HepG2 (cell line): ENCODE data around the gene KIF23. TPM values are rescaled to one million over a fixed set of nuclear protein-coding genes. Genes with fewer than 3 reads are reported as not detected.
A peak's percentile ranks its signal among the peaks of the same experiment; 100 is the strongest.

Experiments
- ATAC-seq: fragments of 200-7000 bp; cut with Tn5 transposase; 3 replicates; pipeline ENCODE4 v1.9.1; 2020; ENCODE audit warnings: mild to moderate bottlenecking, moderate library complexity
- BruUV-seq: library from RNA; stranded (reverse); fragments of 400-500 nt; replicated peaks from 2 replicates; lab custom pipeline; 2021; lab: Mats Ljungman, UMichigan
- CTCF ChIA-PET: fragments of 300-600 bp; formaldehyde crosslinking; extraction: SDS; loops from one replicate; lab custom pipeline; 2021; ENCODE audit warnings: low total read pairs, inconsistent platforms, low intra/inter-chr PET ratio; lab: Yijun Ruan, JAX
- POLR2A ChIA-PET: fragments of 350-600 bp; sonication (Branson Sonifier 250); formaldehyde crosslinking; loops from one replicate; lab custom pipeline; 2020; ENCODE audit warnings: antibody characterized with exemption, inconsistent platforms; lab: Yijun Ruan, JAX
- DNase-seq: peaks from one replicate; pipeline ENCODE4 v3.0.0-alpha.2; 2015; ENCODE audit warnings: low spot score
- FAIRE-seq: peaks from 3 replicates; lab custom pipeline; 2011; peaks lifted over from hg19 to GRCh38; lab: Jason Lieb, UNC
- H2AFZ ChIP-seq: one replicate; pipeline ENCODE4 v1.6.1; 2011; ENCODE audit warnings: low read length, inconsistent platforms
- H3K27ac ChIP-seq: fragments of 300-600 bp; 3 replicates; pipeline ENCODE4 v1.8.0; 2011; ENCODE audit warnings: mixed run types, mild to moderate bottlenecking, mixed read lengths, low read length, inconsistent platforms; ENCODE audit not compliant: insufficient read depth; ENCODE audit errors: extremely low read length
- H3K27me3 ChIP-seq, 2 experiments: fragments of 200-600 bp in 1 of 2; 2 replicates in 1 of 2; 3 replicates in 1 of 2; pipeline versions ENCODE4 v1.6.0 to v1.8.0; 2011; ENCODE audit warnings: low read length in 2 of 2, mild to moderate bottlenecking in 2 of 2, moderate library complexity in 2 of 2, inconsistent platforms in 1 of 2; ENCODE audit not compliant: insufficient read depth in 2 of 2, control insufficient read depth in 1 of 2
- H3K36me3 ChIP-seq, 2 experiments: fragments of 200-600 bp in 1 of 2; replicated peaks in 1 of 2; 2 replicates in 1 of 2; 3 replicates in 1 of 2; pipeline versions ENCODE4 v1.5.1 to v1.8.0; 2011; ENCODE audit warnings: low read length in 2 of 2, inconsistent platforms in 1 of 2; ENCODE audit not compliant: insufficient read depth in 2 of 2, control insufficient read depth in 1 of 2
- H3K4me1 ChIP-seq: 2 replicates; pipeline ENCODE4 v1.5.1; 2012; ENCODE audit warnings: low read length, inconsistent platforms; ENCODE audit not compliant: insufficient read depth
- H3K4me2 ChIP-seq: 2 replicates; pipeline ENCODE4 v1.6.0; 2011; ENCODE audit warnings: low read depth, low read length, inconsistent platforms
- H3K4me3 ChIP-seq, 3 experiments: fragments of 200-600 bp in 1 of 3; sonication (generic), shearing (Covaris generic) in 1 of 3; replicated peaks in 1 of 3; 2 replicates each; pipeline ENCODE4 v1.5.1; 2011 to 2016; ENCODE audit warnings: low read length in 3 of 3, inconsistent platforms in 2 of 3, low read depth in 2 of 3, mild to moderate bottlenecking in 2 of 3, control low read depth in 1 of 3, mixed read lengths in 1 of 3; ENCODE audit not compliant: insufficient read depth in 1 of 3
- H3K79me2 ChIP-seq: one replicate; pipeline ENCODE4 v1.6.1; 2011; ENCODE audit warnings: low read length, inconsistent platforms; ENCODE audit not compliant: insufficient read depth
- H3K9ac ChIP-seq: 2 replicates; pipeline ENCODE4 v1.6.0; 2011; ENCODE audit warnings: mild to moderate bottlenecking, low read depth, low read length, inconsistent platforms; ENCODE audit not compliant: insufficient read depth
- H3K9me3 ChIP-seq: 2 replicates; pipeline ENCODE4 v1.5.1; 2012; ENCODE audit warnings: mild to moderate bottlenecking, low read length
- H4K20me1 ChIP-seq: 2 replicates; pipeline ENCODE4 v1.6.0; 2011; ENCODE audit warnings: inconsistent platforms, mild to moderate bottlenecking, low read length, moderate library complexity; ENCODE audit not compliant: insufficient read depth
- CREM ChIP-seq, 2 experiments: sonication (generic) in 1 of 2; formaldehyde crosslinking in 1 of 2; IDR thresholded peaks; 2 replicates each; pipeline versions ENCODE4 v1.4.0 to v1.6.1; 2016 to 2020; ENCODE audit warnings: antibody characterized with exemption in 1 of 2, mild to moderate bottlenecking in 1 of 2, missing genetic modification reagents in 1 of 2
- FOXP1 ChIP-seq, 2 experiments: fragments of 450-650 bp in 1 of 2; IDR thresholded peaks; 2 replicates each; pipeline ENCODE4 v1.6.1; 2017 to 2018; ENCODE audit warnings: antibody characterized with exemption in 1 of 2
- GABPA ChIP-seq, 2 experiments: IDR thresholded peaks; 2 replicates each; pipeline ENCODE4 v1.6.1; 2011 to 2016; ENCODE audit warnings: low read depth in 2 of 2, low read length in 1 of 2, missing biosample characterization in 1 of 2, missing genetic modification characterization in 1 of 2
- MAFF ChIP-seq: IDR thresholded peaks from 2 replicates; pipeline ENCODE4 v1.6.1; 2011; ENCODE audit warnings: low read depth, low read length, improper control_type of control experiment
- MAFK ChIP-seq, 2 experiments: IDR thresholded peaks in 1 of 2; conservative IDR thresholded peaks in 1 of 2; 2 replicates each; pipeline ENCODE4 v1.6.1; 2011; ENCODE audit warnings: improper control_type of control experiment in 2 of 2, low read length in 2 of 2
- RELA ChIP-seq: sonication (generic); formaldehyde crosslinking; IDR thresholded peaks from 2 replicates; pipeline ENCODE4 v1.4.0; 2020; ENCODE audit warnings: missing genetic modification reagents
- RNF2 ChIP-seq: fragments of 450-650 bp; conservative IDR thresholded peaks from 2 replicates; pipeline ENCODE4 v1.6.1; 2016; ENCODE audit warnings: low read depth
- ZNF142 ChIP-seq: sonication (generic); formaldehyde crosslinking; IDR thresholded peaks from 2 replicates; pipeline ENCODE4 v1.4.0; 2020; ENCODE audit warnings: missing genetic modification reagents
- ZNF670 ChIP-seq: sonication (generic); formaldehyde crosslinking; IDR thresholded peaks from 2 replicates; pipeline ENCODE4 v1.8.0; 2022; ENCODE audit warnings: mild to moderate bottlenecking, missing genetic modification reagents, borderline replicate concordance
- WGBS: methylation state at CpG from one replicate; pipeline ENCODE4 v1.1.6; 2017; ENCODE audit warnings: low lambda C conversion rate; 5-methylcytosine and 5-hydroxymethylcytosine counted together
- in situ Hi-C: cut with HindIII; loops from 2 replicates; pipeline ENCODE4 v1.10.0; 2017; ENCODE audit warnings: low pct_unique_long_range_greater_than_20kb; ENCODE audit not compliant: extremely low pct_ligation_motif_present
- intact Hi-C: fragments of 100-400 bp; cut with micrococcal nuclease; formaldehyde crosslinking; loops from one replicate; pipeline ENCODE4 v1.10.0; 2022; ENCODE audit not compliant: unreplicated experiment
- polyA plus RNA-seq, 8 experiments: library from polyadenylated mRNA; depleted of rRNA in 3 of 8; stranded (reverse) in 7 of 8; unstranded in 1 of 8; fragments of >200 nt; fragmentation: Illumina TruSeq in 4 of 8; extraction: Trizol in 4 of 8; gene quantifications; 2 replicates each; pipeline versions ENCODE4 v1.2.1 to v1.2.3, GENCODE V29; 2011 to 2016; ENCODE audit warnings: low read depth in 4 of 8, missing spikeins in 1 of 8, mixed read lengths in 1 of 8; ENCODE audit not compliant: insufficient read depth in 1 of 8
- total RNA-seq, 5 experiments: library from RNA; depleted of rRNA; stranded (reverse); fragments of >200 nt; fragmentation: Illumina TruSeq; extraction: Trizol; gene quantifications; 2 replicates each; pipeline ENCODE4 v1.2.3, GENCODE V29; 2016; ENCODE audit warnings: low read depth in 1 of 5

KIF23 gene
- total and polyA plus RNA-seq, 2 of the 13 experiments (the other 11 are each of a cell fraction or from before 2014, with no cell fraction given): 11.3 to 38.1 TPM

- Histone ChIP-seq H3K27me3 (no peaks in the 10 kb centered on the region), H3K9me3 (no peaks in the 10 kb centered on the region), H3K4me2 (no peak overlapping the region), H3K9ac (no peak overlapping the region), H2AFZ (no peak overlapping the region), H3K36me3 (no peaks in the 10 kb centered on the region), H3K4me1 (no peaks in the 10 kb centered on the region), H4K20me1 (no peaks in the 10 kb centered on the region), H3K4me3 (no peak overlapping the region), H3K27ac (no peak overlapping the region), H3K79me2 (no peaks in the 10 kb centered on the region)
- BruUV-seq: no TSS peak
- in situ Hi-C loops: no loop called here
- ChIA-PET POLR2A (no interaction called here), CTCF (no interaction called here)
- TF ChIP-seq RNF2 (no peak), RELA (CRISPR knock-in tag) (no peak), MAFK (conservative IDR thresholded peaks at IDR 0.05 in 1 of 2, IDR thresholded peaks at IDR 0.05 in 1 of 2; ENCODE audit: low read length in 2 of 2) (peak; percentile 32 to 76; a peak in 2 of 4 replicates), ZNF670 (CRISPR knock-in tag) (no peak), MAFF (peak; percentile 51; the same call in 1 of the 2 replicates)
- intact Hi-C loops: no loop called here
- no peak for ATAC-seq
- no peak for DNase-seq
- WGBS: 53% methylated on average over 3 of the region's 3 CpGs
- FAIRE-seq: no peak
Observed at GRCh38 chr15:69405110-69405509, 9.0 kb upstream of the KIF23 start.

GRCh38 chr15:69407719-69408400 lies 6.3 kb upstream of the KIF23 start:
- TF ChIP-seq GABPA (IDR thresholded peaks at IDR 0.05; ENCODE audit: low read depth, low read length): no peak
- no peak for TF ChIP-seq GABPA (CRISPR knock-in tag; IDR thresholded peaks at IDR 0.05; ENCODE audit: low read depth)
- TF ChIP-seq FOXP1 (IDR thresholded peaks at IDR 0.05): no peak
- TF ChIP-seq FOXP1 (CRISPR knock-in tag; IDR thresholded peaks at IDR 0.05): no peak
- no peak for TF ChIP-seq ZNF142
- TF ChIP-seq CREM (IDR thresholded peaks at IDR 0.05): no peak
- TF ChIP-seq CREM (CRISPR knock-in tag; IDR thresholded peaks at IDR 0.05): no peak
- POLR2A ChIA-PET: no interaction called here
- Histone ChIP-seq H3K36me3 (no peaks in the 10 kb centered on the region), H3K27ac (no peak overlapping the region), H3K9ac (no peak overlapping the region), H3K4me2 (no peak overlapping the region), H3K27me3 (no peaks in the 10 kb centered on the region), H3K9me3 (no peaks in the 10 kb centered on the region), H3K79me2 (no peaks in the 10 kb centered on the region), H3K4me1 (no peaks in the 10 kb centered on the region), H3K4me3 (no peak overlapping the region), H4K20me1 (no peaks in the 10 kb centered on the region), H2AFZ (no peak overlapping the region)
- DNase-seq (no peak), ATAC-seq (no peak), FAIRE-seq (no peak)
- CTCF ChIA-PET: no interaction called here
- in situ Hi-C loops: no loop called here
- intact Hi-C loops: no loop called here
- BruUV-seq: no TSS peak
- WGBS: 86% methylated on average over 3 of the region's 3 CpGs
